Endothelial cell of umbilical vein (primary cell): ENCODE results near the gene SEC24C.

Experiments used
- CTCF ChIP-seq, 2 donors: IDR thresholded peaks; 1 replicate in 1 of 2; 2 replicates in 1 of 2; pipeline ENCODE4 v1.5.1; 2011; ENCODE audit warnings: low read length in 2 of 2, mild to moderate bottlenecking in 2 of 2, moderate library complexity in 2 of 2, control low read depth in 1 of 2, inconsistent platforms in 1 of 2, low read depth in 1 of 2; ENCODE audit not compliant: insufficient read depth in 1 of 2; ENCODE audit errors: extremely low read depth in 1 of 2
- EZH2 ChIP-seq: IDR thresholded peaks from 2 replicates; pipeline ENCODE4 v1.6.1; 2012; ENCODE audit warnings: borderline replicate concordance, low read depth, mild to moderate bottlenecking, moderate library complexity, low read length, inconsistent platforms; ENCODE audit not compliant: severe bottlenecking
- FOS ChIP-seq: IDR thresholded peaks from 2 replicates; pipeline ENCODE4 v1.6.1; 2011; ENCODE audit warnings: mild to moderate bottlenecking, low read length, moderate library complexity, borderline replicate concordance; ENCODE audit not compliant: insufficient read depth
- GATA2 ChIP-seq: IDR thresholded peaks from 2 replicates; pipeline ENCODE4 v1.7.0; 2011; ENCODE audit warnings: low read depth, mild to moderate bottlenecking, moderate library complexity, mixed read lengths, low read length; ENCODE audit not compliant: insufficient read length, insufficient read depth
- JUN ChIP-seq: IDR thresholded peaks from 2 replicates; pipeline ENCODE4 v1.6.1; 2011; ENCODE audit warnings: borderline replicate concordance, low read depth; ENCODE audit not compliant: insufficient read length, insufficient read depth
- MAX ChIP-seq: IDR thresholded peaks from 2 replicates; pipeline ENCODE4 v1.6.1; 2011; ENCODE audit not compliant: insufficient read depth, insufficient read length
- MYC ChIP-seq: IDR thresholded peaks from one replicate; pipeline ENCODE4 v1.6.1; 2011; ENCODE audit warnings: mild to moderate bottlenecking, low read depth, low read length
- POLR2A ChIP-seq: IDR thresholded peaks from 2 replicates; pipeline ENCODE4 v1.6.1; 2012; ENCODE audit warnings: low read depth, mild to moderate bottlenecking, control low read depth, low read length
- POLR2AphosphoS5 ChIP-seq: IDR thresholded peaks from 2 replicates; pipeline ENCODE4 v1.6.1; 2012; ENCODE audit warnings: low read depth, mild to moderate bottlenecking, control low read depth, low read length, moderate library complexity; ENCODE audit not compliant: insufficient read depth

- TF ChIP-seq POLR2A (no peak), CTCF (IDR thresholded peaks at IDR 0.05; ENCODE audit: extremely low read depth in 1 of 2, insufficient read depth in 1 of 2, low read depth in 1 of 2, low read length in 2 of 2) (no peak), POLR2AphosphoS5 (no peak), EZH2 (no peak), MAX (no peak), MYC (no peak), FOS (no peak), JUN (no peak), GATA2 (no peak)
Observed at GRCh38 chr10:73802276-73802991, 58.3 kb downstream of the SEC24C start.
